ENCODE measurements around the gene ACADL. TPM values are rescaled to one million over a fixed set of nuclear protein-coding genes. Genes with fewer than 3 reads are reported as not detected.

The ACADL gene
- total and polyA plus RNA-seq, 2 of the 8 experiments (the other 6 are each of a cell fraction or from before 2014, with no cell fraction given) = 0.11 to 0.34 TPM

- TF ChIP-seq ASH2L (IDR thresholded peaks at IDR 0.05; ENCODE audit: low read length) (peak; percentile 89), CREB1 (IDR thresholded peaks at IDR 0.05) (no peak), SIN3A (conservative IDR thresholded peaks at IDR 0.05 in 1 of 2, IDR thresholded peaks at IDR 0.05 in 1 of 2; ENCODE audit: low read depth in 1 of 2, low read length in 2 of 2) (peak in 1 of 2 experiments; percentile 66; a peak in 3 of 4 replicates), RAD21 (IDR thresholded peaks at IDR 0.05 in 1 of 2, conservative IDR thresholded peaks at IDR 0.05 in 1 of 2; ENCODE audit: low read depth in 2 of 2, low read length in 2 of 2) (no peak), USF2 (IDR thresholded peaks at IDR 0.05; ENCODE audit: low read length) (peak; percentile 95), NRF1 (IDR thresholded peaks at IDR 0.05; ENCODE audit: low read depth, low read length) (peak; percentile 67), ATF3 (IDR thresholded peaks at IDR 0.05; ENCODE audit: insufficient read depth, low read depth, low read length) (peak; percentile 91), POLR2AphosphoS5 (IDR thresholded peaks at IDR 0.05; ENCODE audit: low read depth, low read length) (peak; percentile 38; the same call in 1 of the 2 replicates), CHD2 (IDR thresholded peaks at IDR 0.05; ENCODE audit: low read length) (no peak), TEAD4 (IDR thresholded peaks at IDR 0.05; ENCODE audit: low read depth, low read length) (peak; percentile 83), HDAC2 (IDR thresholded peaks at IDR 0.05; ENCODE audit: borderline replicate concordance in 1 of 2, low read depth in 2 of 2, low read length in 2 of 2) (no peak), CEBPB (IDR thresholded peaks at IDR 0.05; ENCODE audit: low read depth, low read length) (peak; percentile 87)
These were observed 54.6 kb downstream of the ACADL start (continued) for GRCh38 chr2:210170446-210171303.

Data from H1 (cell line).